B cell (primary cell): ENCODE measurements around the gene MCF2L. TPM values are rescaled to one million over a fixed set of nuclear protein-coding genes. Genes with fewer than 3 reads are reported as not detected.

Source experiments
- ATAC-seq: fragments of 200-7000 bp; cut with Tn5 transposase; one replicate; pipeline ENCODE4 v1.10.0; 2021; ENCODE audit warnings: low read depth, mild to moderate bottlenecking, moderate number of reproducible peaks, moderate library complexity
- CTCF ChIA-PET: fragments of 350-600 bp; sonication (Branson Sonifier 250); formaldehyde crosslinking; loops from one replicate; lab custom pipeline; 2021; ENCODE audit warnings: antibody characterized with exemption, inconsistent platforms; lab: Charles Lee
- POLR2A ChIA-PET: fragments of 350-600 bp; sonication (Branson Sonifier 250); formaldehyde crosslinking; loops from one replicate; lab custom pipeline; 2021; ENCODE audit warnings: antibody characterized with exemption; lab: Charles Lee
- DNase-seq: peaks from one replicate; pipeline ENCODE4 v3.0.0; 2013
- H2AFZ ChIP-seq: 2 replicates; pipeline ENCODE4 v1.6.1; 2012; ENCODE audit warnings: mild to moderate bottlenecking, low read depth, low read length; ENCODE audit not compliant: insufficient read depth, poor library complexity, severe bottlenecking
- H3K27ac ChIP-seq, 2 donors: 1 replicate in 1 of 2; 2 replicates in 1 of 2; pipeline ENCODE4 v1.5.1; 2012 to 2013; ENCODE audit warnings: low read length in 2 of 2, mild to moderate bottlenecking in 2 of 2, moderate library complexity in 1 of 2
- H3K27me3 ChIP-seq, 4 experiments: fragments of 200-600 bp in 1 of 4; sonication (generic) in 1 of 4; replicated peaks in 1 of 4; 1 replicate in 2 of 4; 2 replicates in 2 of 4; pipeline versions ENCODE4 v1.6.1 to v1.7.0; 2013 to 2016; ENCODE audit warnings: low read length in 3 of 4, mild to moderate bottlenecking in 2 of 4, mixed read lengths in 1 of 4, moderate library complexity in 1 of 4; ENCODE audit not compliant: insufficient read depth in 4 of 4, control insufficient read depth in 3 of 4; ENCODE audit errors: control extremely low read depth in 1 of 4
- H3K36me3 ChIP-seq, 2 experiments: replicated peaks in 1 of 2; 1 replicate in 1 of 2; 2 replicates in 1 of 2; pipeline versions ENCODE4 v1.6.1 to v1.7.1; 2013; ENCODE audit warnings: low read length in 1 of 2; ENCODE audit not compliant: insufficient read depth in 2 of 2, control insufficient read depth in 1 of 2; ENCODE audit errors: control extremely low read depth in 1 of 2, extremely low read depth in 1 of 2
- H3K4me1 ChIP-seq, 2 donors: fragments of 200-600 bp in 1 of 2; sonication (generic) in 1 of 2; 1 replicate in 1 of 2; 2 replicates in 1 of 2; pipeline versions ENCODE4 v1.5.1 to v1.6.1; 2013 to 2017; ENCODE audit warnings: low read length in 2 of 2; ENCODE audit not compliant: control insufficient read depth in 2 of 2, insufficient read depth in 2 of 2
- H3K4me2 ChIP-seq: replicated peaks from 2 replicates; pipeline ENCODE3; 2012; ENCODE audit warnings: mild to moderate bottlenecking, low read depth, low read length; ENCODE audit not compliant: poor library complexity, severe bottlenecking
- H3K4me3 ChIP-seq, 5 experiments: fragments of 200-600 bp in 1 of 5; sonication (generic) in 1 of 5; 1 replicate in 3 of 5; 2 replicates in 2 of 5; pipeline versions ENCODE4 v1.5.1 to v1.7.0; 2011 to 2016; ENCODE audit warnings: low read length in 4 of 5, mild to moderate bottlenecking in 4 of 5, low read depth in 2 of 5, control low read depth in 1 of 5, moderate library complexity in 1 of 5; ENCODE audit not compliant: insufficient read depth in 1 of 5; ENCODE audit errors: control extremely low read depth in 1 of 5, extremely low read depth in 1 of 5
- H3K79me2 ChIP-seq: fragments of 200-600 bp; sonication (generic); one replicate; pipeline ENCODE4 v1.6.0; 2016; ENCODE audit warnings: low read length; ENCODE audit not compliant: control insufficient read depth, insufficient read depth
- H3K9ac ChIP-seq: fragments of 200-600 bp; sonication (generic); 2 replicates; pipeline ENCODE4 v1.6.1; 2017; ENCODE audit warnings: mild to moderate bottlenecking, low read length, moderate library complexity
- H3K9me3 ChIP-seq, 3 donors: one replicate each; pipeline versions ENCODE4 v1.6.1 to v1.7.1; 2013; ENCODE audit warnings: low read length in 2 of 3; ENCODE audit not compliant: control insufficient read depth in 2 of 3, insufficient read depth in 1 of 3; ENCODE audit errors: control extremely low read depth in 1 of 3
- H4K20me1 ChIP-seq: 2 replicates; pipeline ENCODE4 v1.6.0; 2012; ENCODE audit warnings: mild to moderate bottlenecking, low read length; ENCODE audit not compliant: insufficient read depth, control insufficient read depth, poor library complexity, severe bottlenecking
- H3K27ac Mint-ChIP-seq: one replicate; pipeline ENCODE4 v1.8.0; 2021; ENCODE audit warnings: mixed read lengths
- H3K27me3 Mint-ChIP-seq: one replicate; pipeline ENCODE4 v1.8.0; 2021; ENCODE audit warnings: mixed read lengths
- H3K4me1 Mint-ChIP-seq: one replicate; pipeline ENCODE4 v1.8.0; 2021; ENCODE audit warnings: mixed read lengths
- H3K4me3 Mint-ChIP-seq: one replicate; pipeline ENCODE4 v1.8.0; 2021; ENCODE audit warnings: mixed read lengths
- H3K9me3 Mint-ChIP-seq: one replicate; pipeline ENCODE4 v1.8.0; 2022; ENCODE audit warnings: mixed read lengths; ENCODE audit not compliant: insufficient read depth
- EZH2 ChIP-seq: IDR thresholded peaks from 2 replicates; pipeline ENCODE4 v1.6.1; 2012; ENCODE audit warnings: borderline replicate concordance, low read depth, mild to moderate bottlenecking, moderate library complexity, low read length; ENCODE audit not compliant: insufficient read depth, poor library complexity, severe bottlenecking
- WGBS: methylation state at CpG from one replicate; pipeline ENCODE4 v1.1.5; 2013; ENCODE audit warnings: missing lambda C conversion rate; ENCODE audit not compliant: insufficient coverage; 5-methylcytosine and 5-hydroxymethylcytosine counted together
- intact Hi-C: fragments of 100-400 bp; cut with micrococcal nuclease; formaldehyde crosslinking; loops from one replicate; pipeline ENCODE4 v1.10.0; 2022
- polyA plus RNA-seq: library from polyadenylated mRNA; depleted of rRNA; stranded (reverse); fragments of >200 nt; gene quantifications from 2 replicates; pipeline ENCODE4 v1.2.3, GENCODE V29; 2012
- total RNA-seq, 2 donors: library from RNA; stranded (reverse); fragments of 120-200 nt in 1 of 2; gene quantifications; 1 replicate in 1 of 2; 2 replicates in 1 of 2; pipeline versions ENCODE4 v1.2.3 to v1.2.4, GENCODE V29; 2013 to 2022
- TF ChIP-seq, protein P1 (sequence below): fragments of 200-600 bp; IDR thresholded peaks from one replicate; pipeline ENCODE4 v1.8.0; 2022; ENCODE audit warnings: antibody characterized with exemption, mild to moderate bottlenecking

Gene MCF2L
- total and polyA plus RNA-seq, 2 donors (not counting 1 experiment from before 2014, with no cell fraction given): 3.7 to 8.2 TPM

DNA sequence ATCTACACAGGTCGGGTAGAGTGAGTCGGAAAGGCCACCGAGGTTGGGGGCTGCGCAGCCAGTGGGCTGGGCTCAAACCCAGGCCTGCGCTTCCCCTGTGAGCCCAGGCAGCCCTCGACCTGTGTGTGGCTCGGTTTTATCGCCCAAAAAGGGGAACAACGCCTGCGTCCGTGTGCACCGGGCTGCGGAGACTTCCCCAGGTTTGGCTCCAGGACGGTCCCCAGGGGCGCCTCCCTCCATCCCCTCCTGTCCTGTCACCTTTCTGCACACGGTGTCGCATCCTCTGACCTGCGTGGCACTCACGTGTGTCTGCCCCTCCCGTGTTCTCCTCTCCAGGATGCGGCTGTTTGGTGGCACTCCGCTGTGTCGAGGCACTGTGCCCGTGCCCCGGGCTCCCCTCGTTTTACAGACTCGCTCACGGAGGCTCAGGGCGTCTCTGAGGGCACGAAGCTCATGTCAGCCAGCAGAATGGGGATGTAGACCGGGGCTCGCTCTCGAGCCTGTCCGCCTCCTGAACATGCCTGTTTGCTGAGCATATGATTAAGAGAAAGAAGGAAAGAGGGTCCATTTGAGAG lies 25.9 kb downstream of the MCF2L start:
- H3K9ac ChIP-seq: no peak overlapping the region
- Mint-ChIP-seq H3K27me3 (peaks cover 9% of the 10 kb centered on the region), H3K4me1 (no peaks in the 10 kb centered on the region), H3K27ac (no peak overlapping the region), H3K9me3 (no peaks in the 10 kb centered on the region), H3K4me3 (no peak overlapping the region)
- H3K9me3 ChIP-seq: peaks cover 0 to 5% (median 0%) of the 10 kb centered on the region in 3 donors
- CTCF ChIA-PET: no interaction called here
- DNase-seq: no peak
- no peak overlapping the region for H3K4me3 ChIP-seq
- no peak for ATAC-seq
- TF ChIP-seq EZH2: no peak
- TF ChIP-seq, protein P1, sequence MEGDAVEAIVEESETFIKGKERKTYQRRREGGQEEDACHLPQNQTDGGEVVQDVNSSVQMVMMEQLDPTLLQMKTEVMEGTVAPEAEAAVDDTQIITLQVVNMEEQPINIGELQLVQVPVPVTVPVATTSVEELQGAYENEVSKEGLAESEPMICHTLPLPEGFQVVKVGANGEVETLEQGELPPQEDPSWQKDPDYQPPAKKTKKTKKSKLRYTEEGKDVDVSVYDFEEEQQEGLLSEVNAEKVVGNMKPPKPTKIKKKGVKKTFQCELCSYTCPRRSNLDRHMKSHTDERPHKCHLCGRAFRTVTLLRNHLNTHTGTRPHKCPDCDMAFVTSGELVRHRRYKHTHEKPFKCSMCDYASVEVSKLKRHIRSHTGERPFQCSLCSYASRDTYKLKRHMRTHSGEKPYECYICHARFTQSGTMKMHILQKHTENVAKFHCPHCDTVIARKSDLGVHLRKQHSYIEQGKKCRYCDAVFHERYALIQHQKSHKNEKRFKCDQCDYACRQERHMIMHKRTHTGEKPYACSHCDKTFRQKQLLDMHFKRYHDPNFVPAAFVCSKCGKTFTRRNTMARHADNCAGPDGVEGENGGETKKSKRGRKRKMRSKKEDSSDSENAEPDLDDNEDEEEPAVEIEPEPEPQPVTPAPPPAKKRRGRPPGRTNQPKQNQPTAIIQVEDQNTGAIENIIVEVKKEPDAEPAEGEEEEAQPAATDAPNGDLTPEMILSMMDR: no peak
- H3K36me3 ChIP-seq: no peaks in the 10 kb centered on the region
- peaks cover 0 to 3% (median 0%) of the 10 kb centered on the region in 4 experiments for H3K27me3 ChIP-seq
- intact Hi-C loops: no loop called here
- no peaks in the 10 kb centered on the region for H3K4me1 ChIP-seq
- 91% methylated on average over 34 of the region's 34 CpGs for WGBS
- no peak overlapping the region for H3K27ac ChIP-seq
- no peak overlapping the region for H3K4me2 ChIP-seq
- no peak overlapping the region for H2AFZ ChIP-seq
- POLR2A ChIA-PET: no interaction called here
- no peaks in the 10 kb centered on the region for H4K20me1 ChIP-seq
- no peaks in the 10 kb centered on the region for H3K79me2 ChIP-seq

DNA sequence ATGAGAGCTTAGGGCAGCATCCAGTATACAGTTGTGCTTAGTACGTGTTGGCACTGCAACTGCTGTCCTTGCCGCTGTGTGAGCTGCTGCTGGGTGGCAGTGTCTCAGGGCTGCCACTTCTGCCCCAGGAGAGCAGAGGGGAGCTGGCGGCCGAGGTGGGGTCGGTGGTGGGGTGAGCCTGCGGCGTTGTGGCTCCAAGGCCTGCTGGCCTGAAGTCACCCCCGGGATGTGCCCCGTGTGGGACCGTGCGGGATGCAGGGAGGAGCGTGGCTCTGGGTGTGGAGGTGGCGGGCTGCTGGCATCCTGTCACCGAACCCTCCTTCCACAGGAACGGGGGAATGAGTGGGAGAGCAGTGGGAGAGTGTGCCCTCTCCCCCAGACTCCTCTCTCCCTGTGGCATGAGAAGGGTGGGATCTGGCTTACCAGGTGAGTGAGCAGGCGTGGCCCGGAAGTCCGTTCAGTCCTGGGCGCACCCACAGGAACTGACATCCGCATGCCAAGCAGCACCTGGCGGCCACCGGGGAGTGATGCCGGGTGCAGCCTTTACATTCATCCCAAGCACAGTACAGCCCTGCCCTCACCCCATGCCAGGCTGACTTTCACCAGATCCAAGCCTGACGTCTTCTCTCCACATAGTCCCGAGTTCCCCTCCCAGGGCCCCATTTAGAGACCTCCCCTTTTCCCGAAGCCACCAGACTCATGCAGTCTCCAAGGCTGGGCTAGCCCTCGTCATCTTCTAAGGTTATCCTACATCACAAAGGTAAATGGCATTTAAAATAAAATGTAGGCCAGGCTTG lies 26.6 kb downstream of the MCF2L start:
- no peaks in the 10 kb centered on the region for H3K36me3 ChIP-seq
- ChIA-PET CTCF (no interaction called here), POLR2A (no interaction called here)
- Mint-ChIP-seq H3K4me3 (no peak overlapping the region), H3K4me1 (peaks cover 4% of the 10 kb centered on the region), H3K27me3 (peaks cover 11% of the 10 kb centered on the region), H3K9me3 (no peaks in the 10 kb centered on the region), H3K27ac (no peak overlapping the region)
- TF ChIP-seq EZH2: no peak
- TF ChIP-seq, protein P1: no peak
- DNase-seq (no peak), ATAC-seq (no peak)
- no peak overlapping the region for H3K4me3 ChIP-seq
- no peak overlapping the region for H2AFZ ChIP-seq
- no peak overlapping the region for H3K9ac ChIP-seq
- H3K9me3 ChIP-seq: no peaks in the 10 kb centered on the region
- no peak overlapping the region for H3K27ac ChIP-seq
- 91% methylated on average over 22 of the region's 27 CpGs for WGBS
- H3K4me1 ChIP-seq: no peaks in the 10 kb centered on the region
- peaks cover 0 to 3% (median 0%) of the 10 kb centered on the region in 4 experiments for H3K27me3 ChIP-seq
- no peaks in the 10 kb centered on the region for H3K79me2 ChIP-seq
- H3K4me2 ChIP-seq: no peak overlapping the region
- no peaks in the 10 kb centered on the region for H4K20me1 ChIP-seq
- intact Hi-C loops: no loop called here
